Calu3 (cell line): ENCODE results near the gene ITGB2. TPM values are rescaled to one million over a fixed set of nuclear protein-coding genes. Genes with fewer than 3 reads are reported as not detected.
"Not testable (repeated sequence)": the region's sequence is repeated elsewhere in the genome, so short reads cannot be mapped to it uniquely, and the experiment has no call there.

Experiments
- BruUV-seq: library from RNA; stranded (reverse); fragments of 400-500 nt; replicated peaks from 2 replicates; lab custom pipeline; 2021; lab: Mats Ljungman, UMichigan
- CTCF ChIA-PET: fragments of 300-600 bp; sonication (Branson Sonifier 250); formaldehyde crosslinking; loops from one replicate; lab custom pipeline; 2022; ENCODE audit warnings: antibody characterized with exemption; lab: Charles Lee
- DNase-seq: peaks from one replicate; pipeline ENCODE4 v3.0.0; 2022
- H3K27ac Mint-ChIP-seq: one replicate; pipeline ENCODE4 v1.8.0; 2022; ENCODE audit warnings: mixed read lengths; ENCODE audit not compliant: unreplicated experiment
- H3K27me3 Mint-ChIP-seq: one replicate; pipeline ENCODE4 v1.8.0; 2022; ENCODE audit warnings: mixed read lengths; ENCODE audit not compliant: unreplicated experiment
- H3K36me3 Mint-ChIP-seq: one replicate; pipeline ENCODE4 v1.8.0; 2022; ENCODE audit warnings: mild to moderate bottlenecking, moderate library complexity, mixed read lengths; ENCODE audit not compliant: insufficient read depth, unreplicated experiment
- H3K4me1 Mint-ChIP-seq: one replicate; pipeline ENCODE4 v1.8.0; 2022; ENCODE audit warnings: mild to moderate bottlenecking, low read depth, mixed read lengths; ENCODE audit not compliant: unreplicated experiment
- H3K4me3 Mint-ChIP-seq: one replicate; pipeline ENCODE4 v1.8.0; 2022; ENCODE audit warnings: mild to moderate bottlenecking, low read depth, moderate library complexity, mixed read lengths; ENCODE audit not compliant: unreplicated experiment
- H3K9me3 Mint-ChIP-seq: one replicate; pipeline ENCODE4 v1.8.0; 2022; ENCODE audit warnings: low read depth, mixed read lengths; ENCODE audit not compliant: unreplicated experiment
- CTCF ChIP-seq: fragments of 200-600 bp; IDR thresholded peaks from one replicate; pipeline ENCODE4 v1.8.0; 2022; ENCODE audit warnings: antibody characterized with exemption; ENCODE audit not compliant: unreplicated experiment
- intact Hi-C: fragments of 100-400 bp; cut with micrococcal nuclease; formaldehyde crosslinking; loops from one replicate; pipeline ENCODE4 v1.10.0; 2022; ENCODE audit not compliant: unreplicated experiment
- total RNA-seq: library from RNA; stranded (reverse); gene quantifications from 2 replicates; pipeline ENCODE4 v1.2.3, GENCODE V29; 2022

Gene ITGB2
- total RNA-seq, 1 experiment from 2014 or later = 0.42 TPM

- peaks cover 19% of the 10 kb centered on the region for H3K4me1 Mint-ChIP-seq
- intact Hi-C loops = no loop called here
- no peak overlapping the region for H3K27ac Mint-ChIP-seq
These were observed 37.4 kb downstream of the ITGB2 start for GRCh38 chr21:44883250-44883649.

GRCh38 chr21:44881198-44881872 is 39.4 kb downstream of the ITGB2 start:
- H3K9me3 Mint-ChIP-seq = no peaks in the 10 kb centered on the region
- no peak for TF ChIP-seq CTCF
- CTCF ChIA-PET = no interaction called here
- no peak overlapping the region for H3K4me3 Mint-ChIP-seq
- no peaks in the 10 kb centered on the region for H3K36me3 Mint-ChIP-seq
- H3K27me3 Mint-ChIP-seq = peaks cover 13% of the 10 kb centered on the region
- BruUV-seq = no TSS peak
- no peak for DNase-seq
- no peak overlapping the region for H3K27ac Mint-ChIP-seq
- intact Hi-C loops = no loop called here
- H3K4me1 Mint-ChIP-seq = peaks cover 19% of the 10 kb centered on the region

More at GRCh38 chr21:44883250-44883649, 37.4 kb downstream of the ITGB2 start:
- peaks cover 13% of the 10 kb centered on the region for H3K27me3 Mint-ChIP-seq
- H3K4me3 Mint-ChIP-seq = no peak overlapping the region
- DNase-seq = no peak
- no peak for TF ChIP-seq CTCF
- H3K9me3 Mint-ChIP-seq = no peaks in the 10 kb centered on the region
- BruUV-seq = no TSS peak
- CTCF ChIA-PET = interaction anchor here (0.5 kb wide), 1 partner anchor 9 kb away, joined by 5 read pairs; no protein-coding TSS in a partner anchor
- no peaks in the 10 kb centered on the region for H3K36me3 Mint-ChIP-seq

- Mint-ChIP-seq H3K27ac (no peak overlapping the region), H3K27me3 (peaks cover 13% of the 10 kb centered on the region), H3K4me3 (no peak overlapping the region), H3K9me3 (no peaks in the 10 kb centered on the region), H3K4me1 (peaks cover 19% of the 10 kb centered on the region), H3K36me3 (no peaks in the 10 kb centered on the region)
- intact Hi-C loops = no loop called here
- no TSS peak for BruUV-seq
- CTCF ChIA-PET = no interaction called here
- no peak for TF ChIP-seq CTCF
- no peak for DNase-seq
These were observed 40.1 kb downstream of the ITGB2 start for GRCh38 chr21:44880405-44881197.

- BruUV-seq, H3K4me3 Mint-ChIP-seq, DNase-seq, H3K9me3 Mint-ChIP-seq, H3K36me3 Mint-ChIP-seq, H3K27ac Mint-ChIP-seq, CTCF ChIA-PET: not testable (repeated sequence)
- Mint-ChIP-seq H3K4me1 (peaks cover 19% of the 10 kb centered on the region), H3K27me3 (peaks cover 13% of the 10 kb centered on the region)
- intact Hi-C loops = loop anchor here (10.0 kb wide), 1 partner anchor 74 kb away; the partner anchor contains the start of gene UBE2G2
These were observed 41.5 kb downstream of the ITGB2 start for GRCh38 chr21:44879238-44879637.
